SHP77 (cell line): ENCODE data around the gene CEP63.
"Not testable (repeated sequence)": the region's sequence is repeated elsewhere in the genome, so short reads cannot be mapped to it uniquely, and the experiment has no call there.

Source experiments
- DNase-seq, 2 experiments: peaks; one replicate each; lab custom pipeline; 2025; lab: John Stamatoyannopoulos, UW

CEP63 gene

GRCh38 chr3:134516905-134517304, 31.0 kb downstream of the CEP63 start:
- DNase-seq = no peak

- no peak for DNase-seq
Observed at GRCh38 chr3:134517791-134518190, 31.9 kb downstream of the CEP63 start.

- DNase-seq = no peak
Observed at GRCh38 chr3:134522541-134522940, 36.7 kb downstream of the CEP63 start.

GRCh38 chr3:134525293-134525692, 39.4 kb downstream of the CEP63 start:
- DNase-seq = no peak

GRCh38 chr3:134526319-134526718, 40.5 kb downstream of the CEP63 start:
- DNase-seq = no peak

GRCh38 chr3:134527037-134527436, 41.2 kb downstream of the CEP63 start:
- DNase-seq = no peak

- DNase-seq = no peak
Observed at GRCh38 chr3:134527538-134528186, 41.8 kb downstream of the CEP63 start.

GRCh38 chr3:134533493-134533892, 47.6 kb downstream of the CEP63 start:
- no peak for DNase-seq

- DNase-seq = no peak
Observed at GRCh38 chr3:134535186-134535970, 49.5 kb downstream of the CEP63 start.

GRCh38 chr3:134536781-134537180, 50.9 kb downstream of the CEP63 start:
- no peak for DNase-seq

GRCh38 chr3:134542287-134542958, 56.6 kb downstream of the CEP63 start:
- no peak for DNase-seq

GRCh38 chr3:134543113-134543512, 57.3 kb downstream of the CEP63 start:
- no peak for DNase-seq

- no peak for DNase-seq
Observed at GRCh38 chr3:134544316-134544715, 58.5 kb downstream of the CEP63 start.

- not testable (repeated sequence) for DNase-seq
Observed at GRCh38 chr3:134544783-134545182, 58.9 kb downstream of the CEP63 start.

- no peak for DNase-seq
Observed at GRCh38 chr3:134545818-134546217, 60.0 kb downstream of the CEP63 start.

GRCh38 chr3:134552784-134553183, 66.9 kb downstream of the CEP63 start:
- DNase-seq = no peak

- DNase-seq = no peak
Observed at GRCh38 chr3:134559591-134559990, 73.7 kb downstream of the CEP63 start.

GRCh38 chr3:134562055-134562454, 76.2 kb downstream of the CEP63 start:
- DNase-seq = no peak

- no peak for DNase-seq
Observed at GRCh38 chr3:134563601-134564000, 77.7 kb downstream of the CEP63 start.

GRCh38 chr3:134564991-134565390, 79.1 kb downstream of the CEP63 start:
- no peak for DNase-seq

GRCh38 chr3:134567605-134568004, 81.7 kb downstream of the CEP63 start:
- no peak for DNase-seq

- DNase-seq = no peak
Observed at GRCh38 chr3:134568790-134569189, 82.9 kb downstream of the CEP63 start.

GRCh38 chr3:134569899-134570298, 84.0 kb downstream of the CEP63 start:
- not testable (repeated sequence) for DNase-seq
